Measurements from ENCODE around the gene PRR13.

- TF ChIP-seq CTCF (IDR thresholded peaks at IDR 0.05) (no peak), POLR2A (IDR thresholded peaks at IDR 0.05) (no peak)
These were observed 25.5 kb downstream of the PRR13 start for GRCh38 chr12:53467082-53467481.

Data from body of pancreas (tissue), 4 donors.